BLaER1 (cell line): Measurements from ENCODE around the gene SLC6A15.

Source experiments
- H3K27ac ChIP-seq: shearing (Covaris generic); formaldehyde crosslinking; 2 replicates; pipeline ENCODE4 v1.8.1; 2022
- H3K27me3 ChIP-seq: shearing (Covaris generic); formaldehyde crosslinking; 2 replicates; pipeline ENCODE4 v1.8.1; 2022
- H3K36me3 ChIP-seq: shearing (Covaris generic); formaldehyde crosslinking; 2 replicates; pipeline ENCODE4 v1.8.1; 2022
- H3K4me1 ChIP-seq: shearing (Covaris generic); formaldehyde crosslinking; 2 replicates; pipeline ENCODE4 v1.8.1; 2022
- H3K4me2 ChIP-seq: shearing (Covaris generic); formaldehyde crosslinking; 2 replicates; pipeline ENCODE4 v1.8.1; 2022
- H3K4me3 ChIP-seq: shearing (Covaris generic); formaldehyde crosslinking; 2 replicates; pipeline ENCODE4 v1.8.1; 2022
- H3K9ac ChIP-seq: shearing (Covaris generic); formaldehyde crosslinking; 2 replicates; pipeline ENCODE4 v1.8.1; 2022
- H3K9me3 ChIP-seq: shearing (Covaris generic); formaldehyde crosslinking; 2 replicates; pipeline ENCODE4 v1.8.1; 2022
- H4K20me1 ChIP-seq: shearing (Covaris generic); formaldehyde crosslinking; 2 replicates; pipeline ENCODE4 v1.8.1; 2022
- Cebpa-rat ChIP-seq: shearing (Covaris generic); IDR thresholded peaks from 2 replicates; pipeline ENCODE4 v1.8.1; 2022

Gene SLC6A15

GRCh38 chr12:84811291-84811690, 101.3 kb downstream of the SLC6A15 start:
- H3K4me2 ChIP-seq: no peak overlapping the region
- no peaks in the 10 kb centered on the region for H4K20me1 ChIP-seq
- no peaks in the 10 kb centered on the region for H3K27me3 ChIP-seq
- TF ChIP-seq Cebpa-rat: no peak
- H3K4me3 ChIP-seq: no peak overlapping the region
- H3K4me1 ChIP-seq: no peaks in the 10 kb centered on the region
- no peaks in the 10 kb centered on the region for H3K36me3 ChIP-seq
- H3K27ac ChIP-seq: no peak overlapping the region
- no peak overlapping the region for H3K9ac ChIP-seq
- H3K9me3 ChIP-seq: no peaks in the 10 kb centered on the region

DNA sequence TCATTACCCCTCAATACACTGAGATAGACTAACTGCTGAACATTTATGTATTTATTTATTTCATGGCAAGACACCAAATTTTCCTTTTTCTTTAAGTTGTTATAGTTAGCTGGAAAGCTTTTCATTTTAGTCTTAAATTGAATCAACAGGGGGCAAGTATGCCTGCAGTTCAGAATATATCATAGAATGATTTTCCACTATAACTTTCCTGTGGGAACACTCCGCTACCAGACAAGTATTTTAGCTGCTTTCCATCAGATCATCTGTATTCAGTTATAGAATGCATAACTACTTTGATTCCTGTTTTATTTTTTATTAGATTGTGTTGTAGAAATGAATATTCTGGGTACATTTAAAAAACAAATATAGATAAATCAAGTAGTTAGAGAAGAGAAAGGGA, 102.0 kb downstream of the SLC6A15 start:
- H3K4me1 ChIP-seq: no peaks in the 10 kb centered on the region
- no peak overlapping the region for H3K9ac ChIP-seq
- H3K27me3 ChIP-seq: no peaks in the 10 kb centered on the region
- H4K20me1 ChIP-seq: no peaks in the 10 kb centered on the region
- no peak overlapping the region for H3K27ac ChIP-seq
- no peak for TF ChIP-seq Cebpa-rat
- H3K4me3 ChIP-seq: no peak overlapping the region
- H3K4me2 ChIP-seq: no peak overlapping the region
- H3K9me3 ChIP-seq: no peaks in the 10 kb centered on the region
- no peaks in the 10 kb centered on the region for H3K36me3 ChIP-seq
